ENCODE results near the gene TCHP. TPM values are rescaled to one million over a fixed set of nuclear protein-coding genes. Genes with fewer than 3 reads are reported as not detected.

Gene TCHP
- polyA plus RNA-seq, 1 experiment: 9.1 TPM

GRCh38 chr12:109951136-109951535, 51.1 kb downstream of the TCHP start:
- no peak for TF ChIP-seq CTCF (IDR thresholded peaks at IDR 0.05; ENCODE audit: low read depth, low read length)
- ChIA-PET CTCF (interaction anchor here (0.8 to 1.2 kb wide), 2 partner anchors 16 to 98 kb away, joined by 3 read pairs; no protein-coding TSS in a partner anchor), POLR2A (interaction anchor here (0.7 to 1.9 kb wide), 3 partner anchors 11 to 48 kb away, joined by 3 to 8 read pairs (median 3); partner anchors contain the start of gene ANKRD13A)
- peak overlapping the region; percentile 99 for H3K27ac ChIP-seq (ENCODE audit: low read depth, low read length)
- no peak overlapping the region for H3K4me3 ChIP-seq (ENCODE audit: low read depth, low read length)
- no peaks in the 10 kb centered on the region for H3K9me3 ChIP-seq (ENCODE audit: control insufficient read depth, insufficient read depth, low read length)
- H3K27me3 ChIP-seq (ENCODE audit: control insufficient read depth, insufficient read depth, low read length): no peaks in the 10 kb centered on the region
- peak; percentile 78 for DNase-seq (ENCODE audit: low read depth, low spot score)

GRCh38 chr12:109951751-109952150, 51.7 kb downstream of the TCHP start:
- POLR2A ChIA-PET: interaction anchor here (1.5 to 1.9 kb wide), 2 partner anchors 13 to 47 kb away, joined by 3 to 8 read pairs; partner anchors contain the start of gene ANKRD13A
- Histone ChIP-seq H3K9me3 (ENCODE audit: control insufficient read depth, insufficient read depth, low read length) (no peaks in the 10 kb centered on the region), H3K27ac (ENCODE audit: low read depth, low read length) (peak overlapping the region; percentile 99), H3K27me3 (ENCODE audit: control insufficient read depth, insufficient read depth, low read length) (no peaks in the 10 kb centered on the region), H3K4me3 (ENCODE audit: low read depth, low read length) (no peak overlapping the region)
- CTCF ChIA-PET: interaction anchor here (1.2 to 1.3 kb wide), 2 partner anchors 11 to 98 kb away, joined by 3 to 4 read pairs; no protein-coding TSS in a partner anchor
- peak; percentile 20; the same call in 1 of the 2 replicates for TF ChIP-seq CTCF (IDR thresholded peaks at IDR 0.05; ENCODE audit: low read depth, low read length)
- DNase-seq (ENCODE audit: low read depth, low spot score): peak; percentile 85

- peak overlapping the region; percentile 99 for H3K27ac ChIP-seq (ENCODE audit: low read depth, low read length)
- DNase-seq (ENCODE audit: low read depth, low spot score): no peak
- CTCF ChIA-PET: interaction anchor here (1.2 to 1.3 kb wide), 2 partner anchors 11 to 99 kb away, joined by 3 to 4 read pairs; no protein-coding TSS in a partner anchor
- no peaks in the 10 kb centered on the region for H3K27me3 ChIP-seq (ENCODE audit: control insufficient read depth, insufficient read depth, low read length)
- H3K9me3 ChIP-seq (ENCODE audit: control insufficient read depth, insufficient read depth, low read length): no peaks in the 10 kb centered on the region
- no peak overlapping the region for H3K4me3 ChIP-seq (ENCODE audit: low read depth, low read length)
- POLR2A ChIA-PET: interaction anchor here (1.5 to 1.9 kb wide), 2 partner anchors 12 to 47 kb away, joined by 3 to 8 read pairs; partner anchors contain the start of gene ANKRD13A
- TF ChIP-seq CTCF (IDR thresholded peaks at IDR 0.05; ENCODE audit: low read depth, low read length): no peak
Observed at GRCh38 chr12:109952160-109952858, 52.2 kb downstream of the TCHP start.

- Histone ChIP-seq H3K9me3 (ENCODE audit: control insufficient read depth, insufficient read depth, low read length) (no peaks in the 10 kb centered on the region), H3K27me3 (ENCODE audit: control insufficient read depth, insufficient read depth, low read length) (no peaks in the 10 kb centered on the region), H3K4me3 (ENCODE audit: low read depth, low read length) (no peak overlapping the region), H3K27ac (ENCODE audit: low read depth, low read length) (peak overlapping the region; percentile 99)
- no peak for DNase-seq (ENCODE audit: low read depth, low spot score)
- CTCF ChIA-PET: interaction anchor here (1.3 kb wide), 1 partner anchor 10 kb away, joined by 4 read pairs; no protein-coding TSS in a partner anchor
- POLR2A ChIA-PET: interaction anchor here (1.9 kb wide), 1 partner anchor 46 kb away, joined by 8 read pairs; the partner anchor contains the start of gene ANKRD13A
- TF ChIP-seq CTCF (IDR thresholded peaks at IDR 0.05; ENCODE audit: low read depth, low read length): no peak
Observed at GRCh38 chr12:109952873-109953272, 52.8 kb downstream of the TCHP start.

- POLR2A ChIA-PET: no interaction called here
- DNase-seq (ENCODE audit: low read depth, low spot score): no peak
- CTCF ChIA-PET: no interaction called here
- no peak overlapping the region for H3K27ac ChIP-seq (ENCODE audit: low read depth, low read length)
- H3K4me3 ChIP-seq (ENCODE audit: low read depth, low read length): no peak overlapping the region
- H3K27me3 ChIP-seq (ENCODE audit: control insufficient read depth, insufficient read depth, low read length): no peaks in the 10 kb centered on the region
- no peak for TF ChIP-seq CTCF (IDR thresholded peaks at IDR 0.05; ENCODE audit: low read depth, low read length)
- no peaks in the 10 kb centered on the region for H3K9me3 ChIP-seq (ENCODE audit: control insufficient read depth, insufficient read depth, low read length)
Observed at GRCh38 chr12:109953656-109954055, 53.6 kb downstream of the TCHP start.
